Measurements from ENCODE around the gene TMUB1.

TMUB1 gene

GRCh38 chr7:151066273-151066974 is 16.9 kb downstream of the TMUB1 start:
- no peak for DNase-seq

GRCh38 chr7:151065516-151065915 is 17.8 kb downstream of the TMUB1 start:
- DNase-seq: no peak

- no peak for DNase-seq
Observed at GRCh38 chr7:151064993-151065392, 18.3 kb downstream of the TMUB1 start.

- DNase-seq: no peak
Observed at GRCh38 chr7:151064454-151064853, 18.8 kb downstream of the TMUB1 start.

- no peak for DNase-seq
Observed at GRCh38 chr7:151063212-151063561, 20.1 kb downstream of the TMUB1 start.

- DNase-seq: no peak
Observed at GRCh38 chr7:151062399-151063211, 20.7 kb downstream of the TMUB1 start.

- DNase-seq: no peak
Observed at GRCh38 chr7:151062111-151062398, 21.2 kb downstream of the TMUB1 start.

- no peak for DNase-seq
Observed at GRCh38 chr7:151061213-151062110, 21.8 kb downstream of the TMUB1 start.

GRCh38 chr7:151060416-151061212 is 22.7 kb downstream of the TMUB1 start:
- no peak for DNase-seq

GRCh38 chr7:151060113-151060415 is 23.2 kb downstream of the TMUB1 start:
- no peak for DNase-seq

- peak; percentile 69 for DNase-seq
Observed at GRCh38 chr7:151059367-151060112, 23.8 kb downstream of the TMUB1 start, which contains the start of gene SLC4A2. Gene SLC4A2, plus strand, starts transcription at chr7:151059589. Its CDS starts 2,399 bp downstream, at chr7:151061988.

GRCh38 chr7:151058781-151059366 is 24.4 kb downstream of the TMUB1 start:
- peak; percentile 31 for DNase-seq

GRCh38 chr7:151057989-151058780 is 25.1 kb downstream of the TMUB1 start:
- peak; percentile 99 for DNase-seq

- DNase-seq: no peak
Observed at GRCh38 chr7:151057506-151057988, 25.7 kb downstream of the TMUB1 start, which contains the start of gene CDK5. Gene CDK5, minus strand, starts transcription at chr7:151057897. Its CDS starts 49 bp downstream, at chr7:151057848.

GRCh38 chr7:151056666-151057505 is 26.4 kb downstream of the TMUB1 start:
- no peak for DNase-seq

- no peak for DNase-seq
Observed at GRCh38 chr7:151056283-151056665, 27.0 kb downstream of the TMUB1 start.

- DNase-seq: no peak
Observed at GRCh38 chr7:151053751-151054150, 29.5 kb downstream of the TMUB1 start.

- no peak for DNase-seq
Observed at GRCh38 chr7:151053096-151053495, 30.2 kb downstream of the TMUB1 start.

- peak; percentile 63 for DNase-seq
Observed at GRCh38 chr7:151051108-151051507, 32.2 kb downstream of the TMUB1 start.
